SK-N-MC (cell line): Measurements from ENCODE around the gene TMEM8B.

Source experiments
- EZH2 ChIP-seq: fragments of 200-600 bp; sonication (generic); IDR thresholded peaks from one replicate; pipeline ENCODE4 v1.6.1; 2017; ENCODE audit warnings: antibody characterized with exemption
- FOXP2 ChIP-seq: optimal IDR thresholded peaks from 2 replicates; pipeline ENCODE3; 2011; ENCODE audit warnings: mild to moderate bottlenecking, moderate library complexity; ENCODE audit not compliant: insufficient read depth; ENCODE audit errors: extremely low read length, control extremely low read depth
- POLR2AphosphoS5 ChIP-seq: IDR thresholded peaks from 2 replicates; pipeline ENCODE4 v1.6.1; 2012; ENCODE audit warnings: mild to moderate bottlenecking, low read depth, low read length, borderline replicate concordance

DNA sequence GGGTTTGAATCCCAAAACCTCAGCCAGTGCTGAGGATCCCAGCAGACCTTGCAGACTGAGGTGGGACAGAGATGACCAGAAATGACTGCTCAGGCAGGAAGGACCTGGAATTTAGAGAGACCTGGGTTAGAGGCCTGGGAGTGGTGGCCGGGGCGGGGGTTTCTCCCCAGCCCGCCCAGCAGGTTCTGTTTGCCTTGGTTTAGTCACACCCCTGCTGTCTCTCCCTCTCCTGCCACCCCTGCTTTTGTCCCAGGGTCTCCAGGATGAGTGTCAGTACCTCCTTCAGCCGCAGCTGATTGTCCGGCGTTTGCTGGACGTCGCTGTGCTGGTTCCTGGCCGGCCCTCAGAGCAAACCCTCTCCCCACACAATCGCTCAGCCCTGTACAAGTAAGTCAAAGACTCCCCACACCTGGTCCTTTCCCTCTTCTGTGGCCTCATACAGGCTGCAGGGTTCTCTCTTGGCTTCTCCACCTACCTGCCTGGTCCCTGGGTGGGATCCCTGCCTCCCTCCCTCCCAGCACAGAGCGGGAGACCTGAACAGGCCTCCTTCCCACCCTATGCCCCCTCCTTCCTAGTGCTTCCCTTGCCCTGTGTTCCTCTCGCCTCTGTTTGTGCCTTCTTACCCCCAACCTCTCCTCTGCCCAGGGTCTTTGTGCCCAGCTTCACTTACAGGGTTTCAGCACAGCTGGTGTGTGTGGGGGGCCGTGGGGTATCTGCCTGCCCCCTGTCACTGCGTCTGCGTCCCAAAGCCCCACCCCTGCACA is 12.0 kb downstream of the TMEM8B start:
- TF ChIP-seq EZH2 (no peak), POLR2AphosphoS5 (no peak), FOXP2 (no peak)
